ENCODE data around the gene CDC45. TPM values are rescaled to one million over a fixed set of nuclear protein-coding genes. Genes with fewer than 3 reads are reported as not detected.

Gene CDC45
- total RNA-seq, 1 donor from 2014 or later: 50.7 TPM

- no peaks in the 10 kb centered on the region for H3K4me1 Mint-ChIP-seq
- no peaks in the 10 kb centered on the region for H3K27me3 Mint-ChIP-seq (ENCODE audit: insufficient read depth, low read depth)
- Histone ChIP-seq H3F3A (ENCODE audit: low read depth) (no peaks in the 10 kb centered on the region), H3K4me3 (no peak overlapping the region), H2AFZ (replicated peaks) (no peak overlapping the region), H3K9ac (peak overlapping the region; percentile 14), H3K4me1 (no peaks in the 10 kb centered on the region), H3K27ac (no peak overlapping the region), H3K36me3 (no peaks in the 10 kb centered on the region), H3K9me3 (ENCODE audit: low read depth) (no peaks in the 10 kb centered on the region), H3K27me3 (no peaks in the 10 kb centered on the region), H3K4me2 (no peak overlapping the region), H3K79me2 (ENCODE audit: low read depth) (no peaks in the 10 kb centered on the region), H4K20me1 (ENCODE audit: low read depth) (peaks cover 15% of the 10 kb centered on the region)
- no peaks in the 10 kb centered on the region for H3K9me3 Mint-ChIP-seq
- no peak overlapping the region for H3K4me3 Mint-ChIP-seq
- TF ChIP-seq EZH2phosphoT487 (IDR thresholded peaks at IDR 0.05) (no peak), CTCF (IDR thresholded peaks at IDR 0.05) (no peak), EZH2 (IDR thresholded peaks at IDR 0.05) (no peak)
- no peak for DNase-seq (ENCODE audit: low spot score)
- H3K27ac Mint-ChIP-seq: no peak overlapping the region
- H3K36me3 Mint-ChIP-seq: peaks cover 14% of the 10 kb centered on the region
These were observed 14.7 kb upstream of the CDC45 start for GRCh38 chr22:19464975-19465374.

- no peak for TF ChIP-seq EZH2 (IDR thresholded peaks at IDR 0.05)
- no peak for TF ChIP-seq EZH2phosphoT487 (IDR thresholded peaks at IDR 0.05)
- no peak for TF ChIP-seq CTCF (IDR thresholded peaks at IDR 0.05)
- Histone ChIP-seq H3F3A (ENCODE audit: low read depth) (no peaks in the 10 kb centered on the region), H3K4me2 (no peak overlapping the region), H3K9me3 (ENCODE audit: low read depth) (no peaks in the 10 kb centered on the region), H4K20me1 (ENCODE audit: low read depth) (peaks cover 15% of the 10 kb centered on the region), H3K27me3 (no peaks in the 10 kb centered on the region), H3K27ac (no peak overlapping the region), H3K9ac (no peak overlapping the region), H3K4me1 (no peaks in the 10 kb centered on the region), H3K4me3 (no peak overlapping the region), H2AFZ (replicated peaks) (no peak overlapping the region), H3K79me2 (ENCODE audit: low read depth) (no peaks in the 10 kb centered on the region), H3K36me3 (no peaks in the 10 kb centered on the region)
- Mint-ChIP-seq H3K27me3 (ENCODE audit: insufficient read depth, low read depth) (no peaks in the 10 kb centered on the region), H3K27ac (no peak overlapping the region), H3K4me3 (no peak overlapping the region), H3K36me3 (peaks cover 19% of the 10 kb centered on the region), H3K4me1 (no peaks in the 10 kb centered on the region), H3K9me3 (no peaks in the 10 kb centered on the region)
- DNase-seq (ENCODE audit: low spot score): no peak
These were observed 13.5 kb upstream of the CDC45 start for GRCh38 chr22:19466126-19466716.

- TF ChIP-seq EZH2 (IDR thresholded peaks at IDR 0.05) (no peak), CTCF (IDR thresholded peaks at IDR 0.05) (no peak), EZH2phosphoT487 (IDR thresholded peaks at IDR 0.05) (no peak)
- peaks cover 15% of the 10 kb centered on the region for H4K20me1 ChIP-seq (ENCODE audit: low read depth)
- no peaks in the 10 kb centered on the region for H3K36me3 ChIP-seq
- H3F3A ChIP-seq (ENCODE audit: low read depth): no peaks in the 10 kb centered on the region
- H3K4me3 ChIP-seq: no peak overlapping the region
- H3K4me2 ChIP-seq: no peak overlapping the region
- no peaks in the 10 kb centered on the region for H3K79me2 ChIP-seq (ENCODE audit: low read depth)
- Mint-ChIP-seq H3K36me3 (peaks cover 26% of the 10 kb centered on the region), H3K9me3 (no peaks in the 10 kb centered on the region), H3K27ac (no peak overlapping the region), H3K4me3 (no peak overlapping the region), H3K27me3 (ENCODE audit: insufficient read depth, low read depth) (no peaks in the 10 kb centered on the region), H3K4me1 (no peaks in the 10 kb centered on the region)
- H3K27ac ChIP-seq: no peak overlapping the region
- no peak overlapping the region for H2AFZ ChIP-seq (replicated peaks)
- no peaks in the 10 kb centered on the region for H3K9me3 ChIP-seq (ENCODE audit: low read depth)
- H3K9ac ChIP-seq: no peak overlapping the region
- H3K4me1 ChIP-seq: no peaks in the 10 kb centered on the region
- no peaks in the 10 kb centered on the region for H3K27me3 ChIP-seq
- DNase-seq (ENCODE audit: low spot score): no peak
These were observed 12.6 kb upstream of the CDC45 start for GRCh38 chr22:19466848-19467752.

Measured in neural progenitor cell (in vitro differentiated cells).